ENCODE results near the gene ABCA13. TPM values are rescaled to one million over a fixed set of nuclear protein-coding genes. Genes with fewer than 3 reads are reported as not detected.

ABCA13 gene
- total RNA-seq, 2 experiments from 2014 or later: not detected

DNA sequence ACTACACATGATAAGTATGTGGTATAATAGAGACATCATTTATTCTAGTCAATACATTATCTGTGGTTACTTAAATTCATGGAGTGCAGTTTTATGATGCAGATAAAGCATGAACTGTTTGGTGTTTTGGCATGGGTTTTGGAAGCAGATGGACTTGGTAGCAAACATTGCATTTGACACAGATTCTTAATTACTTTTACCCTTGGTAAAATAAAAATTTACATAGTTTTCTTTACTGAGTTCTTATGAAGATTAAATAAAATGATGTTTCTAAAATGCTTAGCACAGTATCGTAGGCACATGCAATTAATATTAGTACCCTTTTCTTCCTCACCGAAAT, 92.0 kb downstream of the ABCA13 start:
- Mint-ChIP-seq H3K4me3 (no peak overlapping the region), H3K4me1 (no peaks in the 10 kb centered on the region), H3K36me3 (ENCODE audit: low read depth) (no peaks in the 10 kb centered on the region), H3K27me3 (peaks cover 10% of the 10 kb centered on the region), H3K9me3 (no peaks in the 10 kb centered on the region), H3K27ac (no peak overlapping the region)
- DNase-seq: no peak
- ChIA-PET CTCF (interaction anchor here (0.5 to 0.6 kb wide), 2 partner anchors 333 to 1267 kb away, joined by 3 to 4 read pairs; no protein-coding TSS in a partner anchor), POLR2A (no interaction called here)

GRCh38 chr7:48269066-48269465, 97.8 kb downstream of the ABCA13 start:
- Mint-ChIP-seq H3K9me3 (no peaks in the 10 kb centered on the region), H3K36me3 (ENCODE audit: low read depth) (no peaks in the 10 kb centered on the region), H3K27ac (no peak overlapping the region), H3K4me1 (no peaks in the 10 kb centered on the region), H3K4me3 (no peak overlapping the region), H3K27me3 (peaks cover 13% of the 10 kb centered on the region)
- no peak for DNase-seq
- POLR2A ChIA-PET: no interaction called here
- CTCF ChIA-PET: no interaction called here

DNA sequence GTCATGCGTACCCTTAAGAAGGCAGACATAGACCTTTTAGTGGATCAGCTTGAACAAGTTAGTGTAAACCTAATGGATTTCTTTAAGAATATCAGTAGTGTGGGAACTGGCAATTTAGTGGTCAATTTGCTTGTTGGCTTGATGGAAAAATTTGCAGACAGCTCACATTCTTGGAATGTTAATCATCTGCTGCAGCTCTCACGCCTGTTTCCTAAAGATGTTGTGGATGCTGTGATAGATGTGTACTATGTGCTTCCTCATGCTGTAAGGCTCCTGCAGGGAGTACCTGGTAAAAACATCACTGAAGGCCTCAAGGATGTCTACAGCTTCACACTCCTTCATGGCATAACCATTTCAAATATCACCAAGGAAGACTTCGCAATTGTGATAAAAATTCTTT, 103.4 kb downstream of the ABCA13 start:
- no peak overlapping the region for H3K4me3 Mint-ChIP-seq
- CTCF ChIA-PET: no interaction called here

GRCh38 chr7:48279420-48279819, 108.2 kb downstream of the ABCA13 start:
- H3K27me3 Mint-ChIP-seq: peaks cover 8% of the 10 kb centered on the region
- H3K4me1 Mint-ChIP-seq: peaks cover 17% of the 10 kb centered on the region
- CTCF ChIA-PET: no interaction called here
- no peaks in the 10 kb centered on the region for H3K36me3 Mint-ChIP-seq (ENCODE audit: low read depth)
- H3K27ac Mint-ChIP-seq: no peak overlapping the region
- no peak for DNase-seq
- POLR2A ChIA-PET: no interaction called here
- H3K9me3 Mint-ChIP-seq: no peaks in the 10 kb centered on the region
- no peak overlapping the region for H3K4me3 Mint-ChIP-seq

More for the DNA sequence above, 103.4 kb downstream of the ABCA13 start:
- no peak overlapping the region for H3K27ac Mint-ChIP-seq
- H3K27me3 Mint-ChIP-seq: peaks cover 9% of the 10 kb centered on the region
- no peak for DNase-seq
- H3K4me1 Mint-ChIP-seq: peaks cover 7% of the 10 kb centered on the region
- H3K36me3 Mint-ChIP-seq (ENCODE audit: low read depth): no peaks in the 10 kb centered on the region
- H3K9me3 Mint-ChIP-seq: no peaks in the 10 kb centered on the region
- POLR2A ChIA-PET: no interaction called here

DNA sequence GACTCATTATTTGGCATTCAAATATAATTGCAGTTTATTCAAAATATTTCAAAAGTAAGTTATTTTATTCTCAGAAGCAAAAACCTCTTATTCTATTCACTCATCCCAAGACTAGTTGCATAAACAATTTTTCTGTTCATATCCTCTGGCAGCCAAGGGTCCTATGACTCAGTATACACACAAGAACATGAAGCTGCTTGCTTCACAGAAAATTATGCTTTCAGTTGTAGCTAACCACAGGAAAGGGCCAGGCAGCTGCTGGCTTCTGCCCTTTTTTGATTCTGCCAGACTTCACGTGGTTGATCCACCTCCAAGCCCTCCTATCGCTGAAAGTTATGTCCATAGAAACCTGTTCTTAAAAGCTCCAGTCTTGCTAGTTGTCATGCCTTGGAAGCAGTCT, 108.8 kb downstream of the ABCA13 start:
- Mint-ChIP-seq H3K27ac (no peak overlapping the region), H3K4me3 (no peak overlapping the region), H3K9me3 (no peaks in the 10 kb centered on the region), H3K4me1 (peaks cover 17% of the 10 kb centered on the region), H3K27me3 (peaks cover 8% of the 10 kb centered on the region), H3K36me3 (ENCODE audit: low read depth) (no peaks in the 10 kb centered on the region)
- ChIA-PET CTCF (no interaction called here), POLR2A (no interaction called here)
- no peak for DNase-seq

DNA sequence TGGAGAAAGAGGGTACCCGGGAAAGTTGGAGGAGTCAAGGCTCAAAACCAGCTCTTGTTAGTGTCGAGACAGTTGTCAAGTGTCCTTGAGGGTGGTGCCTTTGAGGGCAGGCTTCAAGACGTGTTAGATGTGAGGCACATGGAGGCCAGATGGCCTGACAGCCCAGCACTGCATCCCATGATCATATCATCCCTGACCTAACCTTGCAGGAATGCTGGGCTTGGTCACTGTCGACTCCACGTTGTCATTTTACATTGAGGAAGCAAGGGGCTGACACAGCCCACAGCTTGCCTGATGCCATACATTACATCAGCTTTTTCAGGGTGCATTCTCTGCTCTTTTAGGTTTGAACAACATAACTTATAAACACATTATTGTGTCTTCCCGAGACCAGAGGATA, 114.1 kb downstream of the ABCA13 start:
- no peaks in the 10 kb centered on the region for H3K9me3 Mint-ChIP-seq
- ChIA-PET POLR2A (no interaction called here), CTCF (no interaction called here)
- peaks cover 11% of the 10 kb centered on the region for H3K27me3 Mint-ChIP-seq
- H3K4me3 Mint-ChIP-seq: no peak overlapping the region
- H3K27ac Mint-ChIP-seq: no peak overlapping the region
- peaks cover 5% of the 10 kb centered on the region for H3K4me1 Mint-ChIP-seq
- DNase-seq: no peak
- no peaks in the 10 kb centered on the region for H3K36me3 Mint-ChIP-seq (ENCODE audit: low read depth)

DNA sequence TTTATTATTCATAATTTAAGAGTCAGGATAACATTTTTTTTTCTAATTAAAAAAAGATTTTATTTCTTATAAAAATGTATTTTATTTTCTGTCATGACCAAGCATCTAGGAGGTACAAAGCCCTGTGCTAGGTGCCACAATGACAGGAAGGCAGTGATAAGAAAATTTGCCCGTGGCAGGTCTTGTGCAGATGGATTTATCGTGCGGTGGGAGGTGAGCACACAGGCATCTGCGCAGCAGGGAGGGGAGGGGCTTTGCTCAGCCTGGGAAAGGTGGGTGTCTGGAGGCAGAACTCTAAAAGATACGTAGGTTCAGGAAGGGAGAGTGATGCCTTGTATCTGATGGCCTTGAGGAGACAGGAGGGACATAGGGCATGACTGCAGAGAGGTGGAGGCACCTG, 115.6 kb downstream of the ABCA13 start:
- H3K27me3 Mint-ChIP-seq: peaks cover 13% of the 10 kb centered on the region
- H3K9me3 Mint-ChIP-seq: no peaks in the 10 kb centered on the region
- no peak for DNase-seq
- POLR2A ChIA-PET: no interaction called here
- H3K27ac Mint-ChIP-seq: no peak overlapping the region
- H3K4me3 Mint-ChIP-seq: no peak overlapping the region
- no peaks in the 10 kb centered on the region for H3K36me3 Mint-ChIP-seq (ENCODE audit: low read depth)
- H3K4me1 Mint-ChIP-seq: no peaks in the 10 kb centered on the region
- CTCF ChIA-PET: no interaction called here

DNA sequence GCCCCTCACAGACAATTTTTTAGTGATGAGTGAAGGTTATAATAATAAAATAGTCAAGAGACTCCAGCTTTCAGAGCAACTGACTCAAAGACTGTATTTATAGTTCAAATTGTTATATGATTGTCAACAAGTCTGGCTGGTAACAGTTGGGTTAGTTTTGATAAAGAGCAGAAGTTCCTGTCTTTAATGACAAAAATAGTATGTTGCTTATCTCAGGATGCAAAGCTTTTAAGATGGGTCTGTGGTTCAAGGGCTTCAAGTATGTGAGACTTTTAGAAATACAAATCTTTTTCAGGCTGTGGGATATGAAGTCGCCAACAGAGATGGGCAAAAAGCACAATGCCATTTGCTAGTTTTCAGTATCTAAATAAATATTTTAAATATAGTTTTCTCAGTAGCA, 118.4 kb downstream of the ABCA13 start:
- no peaks in the 10 kb centered on the region for H3K4me1 Mint-ChIP-seq
- peaks cover 16% of the 10 kb centered on the region for H3K27me3 Mint-ChIP-seq
- no peak overlapping the region for H3K4me3 Mint-ChIP-seq
- ChIA-PET CTCF (no interaction called here), POLR2A (no interaction called here)
- H3K36me3 Mint-ChIP-seq (ENCODE audit: low read depth): no peaks in the 10 kb centered on the region
- no peak for DNase-seq
- no peak overlapping the region for H3K27ac Mint-ChIP-seq
- H3K9me3 Mint-ChIP-seq: no peaks in the 10 kb centered on the region

GRCh38 chr7:48292949-48293348, 121.7 kb downstream of the ABCA13 start:
- POLR2A ChIA-PET: no interaction called here
- Mint-ChIP-seq H3K4me3 (no peak overlapping the region), H3K4me1 (no peaks in the 10 kb centered on the region), H3K27ac (no peak overlapping the region), H3K36me3 (ENCODE audit: low read depth) (no peaks in the 10 kb centered on the region), H3K27me3 (peaks cover 8% of the 10 kb centered on the region), H3K9me3 (no peaks in the 10 kb centered on the region)
- DNase-seq: no peak
- CTCF ChIA-PET: no interaction called here

DNA sequence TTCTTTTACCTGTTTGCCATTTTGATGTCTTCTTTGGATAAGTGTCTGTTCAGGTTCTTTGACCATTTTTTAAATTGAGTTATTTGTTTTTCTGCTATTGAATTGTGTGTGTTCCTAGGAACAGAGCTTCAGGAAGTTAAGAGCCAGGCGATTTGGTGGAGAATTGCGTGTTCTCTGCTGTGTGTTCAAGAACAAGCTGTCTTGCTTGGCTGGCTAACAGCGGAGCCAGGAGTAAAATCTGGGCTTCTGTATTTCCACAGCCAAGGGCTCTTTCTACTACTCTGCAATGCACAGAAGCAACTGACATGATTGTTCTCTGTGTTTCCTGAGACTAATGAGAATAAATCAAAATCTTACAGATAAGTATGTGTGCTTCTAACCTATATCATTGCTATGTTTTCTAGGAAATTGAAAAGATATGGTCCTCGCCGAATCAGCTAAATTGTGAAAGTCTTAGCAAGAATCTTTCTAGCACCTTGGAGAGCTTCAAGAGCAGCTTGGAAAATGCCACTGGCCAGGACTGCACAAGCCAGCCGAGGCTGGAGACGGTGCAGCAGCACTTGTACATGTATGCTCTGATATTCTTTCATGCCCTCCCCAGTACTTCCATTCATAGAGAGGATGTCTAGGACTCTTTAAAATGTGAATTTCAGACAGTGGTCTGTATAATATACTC, 124.2 kb downstream of the ABCA13 start:
- peaks cover 5% of the 10 kb centered on the region for H3K4me1 Mint-ChIP-seq
- H3K27me3 Mint-ChIP-seq: peaks cover 10% of the 10 kb centered on the region
- DNase-seq: no peak
- no peaks in the 10 kb centered on the region for H3K36me3 Mint-ChIP-seq (ENCODE audit: low read depth)
- H3K9me3 Mint-ChIP-seq: no peaks in the 10 kb centered on the region
- POLR2A ChIA-PET: no interaction called here
- CTCF ChIA-PET: no interaction called here
- no peak overlapping the region for H3K4me3 Mint-ChIP-seq
- no peak overlapping the region for H3K27ac Mint-ChIP-seq

DNA sequence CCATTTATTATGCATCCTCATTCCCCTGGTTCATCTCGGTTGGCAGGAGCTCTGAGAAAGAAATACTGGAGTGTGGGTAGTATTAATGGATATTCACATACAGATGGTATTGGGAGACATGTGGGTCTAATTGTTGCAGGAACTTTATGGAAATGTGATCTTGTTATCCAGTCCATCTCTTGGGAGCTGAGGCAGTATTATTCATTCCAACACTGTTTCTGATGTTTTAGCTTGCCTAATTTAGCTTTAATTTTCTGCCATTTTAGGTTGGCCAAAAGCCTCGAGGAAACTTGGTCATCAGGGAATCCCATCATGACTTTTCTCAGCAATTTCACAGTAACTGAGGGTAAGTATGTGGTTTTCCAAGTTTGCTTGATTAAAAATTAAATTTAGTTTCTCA, 125.7 kb downstream of the ABCA13 start:
- peaks cover 5% of the 10 kb centered on the region for H3K4me1 Mint-ChIP-seq
- no peak overlapping the region for H3K4me3 Mint-ChIP-seq
- POLR2A ChIA-PET: no interaction called here
- H3K9me3 Mint-ChIP-seq: no peaks in the 10 kb centered on the region
- DNase-seq: no peak
- CTCF ChIA-PET: no interaction called here
- no peaks in the 10 kb centered on the region for H3K36me3 Mint-ChIP-seq (ENCODE audit: low read depth)
- no peak overlapping the region for H3K27ac Mint-ChIP-seq
- peaks cover 6% of the 10 kb centered on the region for H3K27me3 Mint-ChIP-seq

DNA sequence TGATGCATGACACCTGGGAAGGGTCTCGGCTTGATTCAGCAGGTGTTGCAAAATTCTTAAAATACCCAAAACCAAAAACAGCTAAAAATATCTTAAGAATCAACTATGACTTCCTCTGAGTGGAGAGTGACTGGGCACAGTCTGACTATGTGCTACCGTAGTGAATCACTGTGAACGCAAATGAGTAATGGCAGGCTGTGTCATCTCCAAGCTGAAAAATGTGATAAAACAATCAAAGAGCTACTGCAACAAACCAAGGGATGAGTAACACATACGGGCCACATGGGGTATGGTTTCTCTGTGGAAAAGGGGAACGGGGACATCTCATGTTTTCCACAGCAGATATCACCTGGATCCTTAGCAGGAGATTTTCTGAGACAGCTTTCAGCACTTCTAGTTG, 127.5 kb downstream of the ABCA13 start:
- H3K4me1 Mint-ChIP-seq: peaks cover 5% of the 10 kb centered on the region
- CTCF ChIA-PET: interaction anchor here (1.0 to 1.2 kb wide), 3 partner anchors 9 to 354 kb away, joined by 3 to 5 read pairs (median 3); no protein-coding TSS in a partner anchor
- no peaks in the 10 kb centered on the region for H3K9me3 Mint-ChIP-seq
- POLR2A ChIA-PET: interaction anchor here (0.6 kb wide), 1 partner anchor 168 kb away, joined by 3 read pairs; no protein-coding TSS in a partner anchor
- H3K27ac Mint-ChIP-seq: no peak overlapping the region
- peak; percentile 22 for DNase-seq
- H3K36me3 Mint-ChIP-seq (ENCODE audit: low read depth): no peaks in the 10 kb centered on the region
- peaks cover 8% of the 10 kb centered on the region for H3K27me3 Mint-ChIP-seq
- no peak overlapping the region for H3K4me3 Mint-ChIP-seq

- H3K4me1 Mint-ChIP-seq: peaks cover 5% of the 10 kb centered on the region
- ChIA-PET CTCF (interaction anchor here (0.8 to 1.2 kb wide), 4 partner anchors 8 to 355 kb away, joined by 3 to 5 read pairs (median 3); no protein-coding TSS in a partner anchor), POLR2A (no interaction called here)
- no peak overlapping the region for H3K4me3 Mint-ChIP-seq
- H3K9me3 Mint-ChIP-seq: no peaks in the 10 kb centered on the region
- peak; percentile 51 for DNase-seq
- no peak overlapping the region for H3K27ac Mint-ChIP-seq
- no peaks in the 10 kb centered on the region for H3K36me3 Mint-ChIP-seq (ENCODE audit: low read depth)
- H3K27me3 Mint-ChIP-seq: peaks cover 7% of the 10 kb centered on the region
Observed at GRCh38 chr7:48299580-48300169, 128.4 kb downstream of the ABCA13 start.

GRCh38 chr7:48300301-48300700, 129.0 kb downstream of the ABCA13 start:
- peaks cover 7% of the 10 kb centered on the region for H3K27me3 Mint-ChIP-seq
- CTCF ChIA-PET: interaction anchor here (0.8 to 1.2 kb wide), 2 partner anchors 7 to 356 kb away, joined by 3 to 5 read pairs; no protein-coding TSS in a partner anchor
- H3K9me3 Mint-ChIP-seq: no peaks in the 10 kb centered on the region
- POLR2A ChIA-PET: no interaction called here
- no peak overlapping the region for H3K4me3 Mint-ChIP-seq
- peaks cover 5% of the 10 kb centered on the region for H3K4me1 Mint-ChIP-seq
- no peak for DNase-seq
- no peaks in the 10 kb centered on the region for H3K36me3 Mint-ChIP-seq (ENCODE audit: low read depth)
- no peak overlapping the region for H3K27ac Mint-ChIP-seq
